HG03064 (cell line): ENCODE measurements around the gene TNN.
"Not testable (repeated sequence)": the region's sequence is repeated elsewhere in the genome, so short reads cannot be mapped to it uniquely, and the experiment has no call there.

Experiments
- ATAC-seq: cut with Tn5 transposase; IDR thresholded peaks from one replicate; pipeline ENCODE4 v1.9.1; 2021; ENCODE audit warnings: low read depth; ENCODE audit not compliant: unreplicated experiment

The TNN gene

GRCh38 chr1:175102166-175102565 lies 34.5 kb downstream of the TNN start:
- ATAC-seq, result not testable (repeated sequence)

- not testable (repeated sequence) for ATAC-seq
These were observed 38.9 kb downstream of the TNN start for GRCh38 chr1:175106536-175106935.

- not testable (repeated sequence) for ATAC-seq
These were observed 40.7 kb downstream of the TNN start for GRCh38 chr1:175108331-175108820.

GRCh38 chr1:175114996-175115395 lies 47.4 kb downstream of the TNN start:
- no peak for ATAC-seq

- ATAC-seq, result no peak
These were observed 48.7 kb downstream of the TNN start for GRCh38 chr1:175116210-175116798.

- ATAC-seq, result no peak
These were observed 49.3 kb downstream of the TNN start for GRCh38 chr1:175116903-175117302.

GRCh38 chr1:175118375-175119367 lies 51.0 kb downstream of the TNN start:
- ATAC-seq, result no peak

GRCh38 chr1:175120511-175120910 lies 52.9 kb downstream of the TNN start:
- no peak for ATAC-seq

- no peak for ATAC-seq
These were observed 57.2 kb downstream of the TNN start for GRCh38 chr1:175124861-175125260.

- no peak for ATAC-seq
These were observed 58.7 kb downstream of the TNN start for GRCh38 chr1:175126347-175126746.

- ATAC-seq, result no peak
These were observed 59.9 kb downstream of the TNN start for GRCh38 chr1:175127565-175127964.

- no peak for ATAC-seq
These were observed 60.9 kb downstream of the TNN start for GRCh38 chr1:175128523-175128922.

GRCh38 chr1:175129182-175129581 lies 61.5 kb downstream of the TNN start:
- ATAC-seq, result no peak

- no peak for ATAC-seq
These were observed 62.0 kb downstream of the TNN start for GRCh38 chr1:175129644-175129996.

GRCh38 chr1:175129997-175130648 lies 62.5 kb downstream of the TNN start:
- ATAC-seq, result no peak

- no peak for ATAC-seq
These were observed 63.0 kb downstream of the TNN start for GRCh38 chr1:175130649-175131045.

GRCh38 chr1:175131095-175131494 lies 63.5 kb downstream of the TNN start:
- ATAC-seq, result no peak

- no peak for ATAC-seq
These were observed 64.8 kb downstream of the TNN start for GRCh38 chr1:175132436-175132835.

- ATAC-seq, result no peak
These were observed 66.2 kb downstream of the TNN start for GRCh38 chr1:175133673-175134435.

GRCh38 chr1:175134500-175134899 lies 66.9 kb downstream of the TNN start:
- ATAC-seq, result no peak
